ENCODE data around the gene ANKS1A.
"Not testable (repeated sequence)": the region's sequence is repeated elsewhere in the genome, so short reads cannot be mapped to it uniquely, and the experiment has no call there.

- TF ChIP-seq, protein P1, sequence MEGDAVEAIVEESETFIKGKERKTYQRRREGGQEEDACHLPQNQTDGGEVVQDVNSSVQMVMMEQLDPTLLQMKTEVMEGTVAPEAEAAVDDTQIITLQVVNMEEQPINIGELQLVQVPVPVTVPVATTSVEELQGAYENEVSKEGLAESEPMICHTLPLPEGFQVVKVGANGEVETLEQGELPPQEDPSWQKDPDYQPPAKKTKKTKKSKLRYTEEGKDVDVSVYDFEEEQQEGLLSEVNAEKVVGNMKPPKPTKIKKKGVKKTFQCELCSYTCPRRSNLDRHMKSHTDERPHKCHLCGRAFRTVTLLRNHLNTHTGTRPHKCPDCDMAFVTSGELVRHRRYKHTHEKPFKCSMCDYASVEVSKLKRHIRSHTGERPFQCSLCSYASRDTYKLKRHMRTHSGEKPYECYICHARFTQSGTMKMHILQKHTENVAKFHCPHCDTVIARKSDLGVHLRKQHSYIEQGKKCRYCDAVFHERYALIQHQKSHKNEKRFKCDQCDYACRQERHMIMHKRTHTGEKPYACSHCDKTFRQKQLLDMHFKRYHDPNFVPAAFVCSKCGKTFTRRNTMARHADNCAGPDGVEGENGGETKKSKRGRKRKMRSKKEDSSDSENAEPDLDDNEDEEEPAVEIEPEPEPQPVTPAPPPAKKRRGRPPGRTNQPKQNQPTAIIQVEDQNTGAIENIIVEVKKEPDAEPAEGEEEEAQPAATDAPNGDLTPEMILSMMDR (conservative IDR thresholded peaks at IDR 0.05), result not testable (repeated sequence)
- not testable (repeated sequence) for TF ChIP-seq ZFX (IDR thresholded peaks at IDR 0.05)
Observed at GRCh38 chr6:35003886-35004530, 115.0 kb downstream of the ANKS1A start.

All from C4-2B (cell line).